Lung (tissue), 12 donors: ENCODE data around the gene EXD2. TPM values are rescaled to one million over a fixed set of nuclear protein-coding genes. Genes with fewer than 3 reads are reported as not detected.

Source experiments
- ATAC-seq: fragments of 200-7000 bp; cut with Tn5 transposase; one replicate; pipeline ENCODE4 v1.9.1; 2020; ENCODE audit warnings: moderate number of reproducible peaks; ENCODE audit not compliant: insufficient read depth, low FRiP score
- DNase-seq, 3 donors: peaks; one replicate each; pipeline ENCODE4 v3.0.0-alpha.2; 2013 to 2017
- H3K27ac ChIP-seq, 2 donors: one replicate each; pipeline ENCODE4 v1.5.1; 2013; ENCODE audit warnings: mild to moderate bottlenecking in 2 of 2, moderate library complexity in 2 of 2, control low read depth in 1 of 2, inconsistent platforms in 1 of 2, low read depth in 1 of 2, low read length in 1 of 2
- H3K27me3 ChIP-seq, 3 donors: one replicate each; pipeline ENCODE4 v1.5.1; 2013; ENCODE audit warnings: low read length in 2 of 3; ENCODE audit not compliant: control insufficient read depth in 3 of 3, insufficient read depth in 3 of 3
- H3K36me3 ChIP-seq, 4 donors: one replicate each; pipeline ENCODE4 v1.5.1; 2013; ENCODE audit warnings: low read length in 4 of 4, mild to moderate bottlenecking in 1 of 4, moderate library complexity in 1 of 4; ENCODE audit not compliant: control insufficient read depth in 4 of 4, insufficient read depth in 4 of 4
- H3K4me1 ChIP-seq, 5 donors: one replicate each; pipeline ENCODE4 v1.5.1; 2013; ENCODE audit warnings: low read length in 5 of 5, mild to moderate bottlenecking in 2 of 5, moderate library complexity in 1 of 5; ENCODE audit not compliant: control insufficient read depth in 5 of 5, insufficient read depth in 5 of 5
- H3K4me3 ChIP-seq: one replicate; pipeline ENCODE4 v1.5.1; 2013; ENCODE audit warnings: mild to moderate bottlenecking, control low read depth, moderate library complexity
- H3K9ac ChIP-seq, 2 donors: one replicate each; pipeline ENCODE4 v1.5.1; 2013; ENCODE audit warnings: low read length in 2 of 2, control low read depth in 1 of 2; ENCODE audit not compliant: insufficient read depth in 1 of 2
- H3K9me3 ChIP-seq, 4 donors: one replicate each; pipeline ENCODE4 v1.5.1; 2013; ENCODE audit warnings: low read length in 3 of 4, mild to moderate bottlenecking in 1 of 4, moderate library complexity in 1 of 4; ENCODE audit not compliant: control insufficient read depth in 4 of 4, insufficient read depth in 3 of 4
- CTCF ChIP-seq: IDR thresholded peaks from 2 replicates; pipeline ENCODE4 v1.5.1; 2012; ENCODE audit warnings: mild to moderate bottlenecking; ENCODE audit errors: control extremely low read depth, extremely low read depth
- WGBS, 2 donors: extraction: QIAGEN DNeasy Blood & Tissue Kit; methylation state at CpG; one replicate each; pipeline ENCODE4 v1.1.7; 2013; 5-methylcytosine and 5-hydroxymethylcytosine counted together
- polyA plus RNA-seq, 2 donors: library from polyadenylated mRNA; stranded (reverse); fragments of 200-250 nt; gene quantifications; one replicate each; pipeline ENCODE4 v1.2.1, GENCODE V29; 2013
- total RNA-seq, 2 donors: library from RNA; depleted of rRNA in 1 of 2; stranded (reverse); fragments of >200 nt in 1 of 2; gene quantifications; one replicate each; pipeline ENCODE4 v1.2.1, GENCODE V29; 2014 to 2021
- donor health status: control.
- donor health status: control.
- donor health status: Bipolar disorder and iron deficiency.
- donor health status: healthy.
- donor health status: DM: yes; HTN: yes; CAD: no.

EXD2 gene
- total and polyA plus RNA-seq, 4 donors = 9.0 to 25.7 (median 14.8) TPM

- 93 to 96% methylated on average over 9 of the region's 9 CpGs for WGBS, 2 donors
- no peak for ATAC-seq
- no peak for DNase-seq
- Histone ChIP-seq H3K36me3 (no peaks in the 10 kb centered on the region), H3K9ac (no peak overlapping the region), H3K4me1 (peaks cover 0 to under 1% (median 0%) of the 10 kb centered on the region in 5 donors), H3K27me3 (no peaks in the 10 kb centered on the region), H3K9me3 (no peaks in the 10 kb centered on the region), H3K4me3 (no peak overlapping the region), H3K27ac (no peak overlapping the region)
- no peak for TF ChIP-seq CTCF
These were observed 89.5 kb downstream of the EXD2 start for GRCh38 chr14:69280746-69281291.

DNA sequence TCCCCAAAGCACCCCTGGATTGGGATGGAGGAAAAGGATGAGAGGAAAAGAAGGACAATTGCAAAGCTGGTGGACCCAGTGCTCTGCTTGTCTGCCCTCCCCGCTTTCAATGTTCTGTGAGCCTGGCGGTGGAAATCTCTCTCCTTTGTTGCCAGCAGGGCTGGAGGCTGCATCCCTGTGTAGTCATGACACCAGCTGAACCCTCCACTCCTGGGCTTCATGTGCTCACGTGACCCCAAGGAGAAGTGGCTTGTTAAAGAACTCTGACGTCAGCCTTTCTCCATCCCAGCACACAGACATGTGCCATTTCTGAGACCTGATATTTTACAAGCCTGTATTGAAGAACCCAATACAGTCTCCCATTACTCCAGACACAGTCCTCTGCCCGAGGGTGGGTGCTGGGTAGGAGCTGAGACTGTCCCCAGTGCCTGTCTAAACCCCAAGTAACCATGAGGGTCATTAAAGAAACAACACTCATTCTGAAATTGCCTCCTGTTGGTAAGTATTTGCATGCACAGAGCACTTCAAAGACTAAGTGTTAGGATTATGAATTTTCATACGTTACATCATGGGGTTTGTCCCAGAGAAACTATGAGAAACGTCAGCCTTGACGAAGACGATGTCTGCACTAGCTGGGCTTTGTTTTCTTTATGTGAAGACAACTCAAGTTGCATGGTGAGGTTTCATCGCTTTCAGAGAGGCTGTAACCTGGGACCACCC, 90.3 kb downstream of the EXD2 start:
- H3K27ac ChIP-seq = no peak overlapping the region
- 57 to 76% methylated on average over 10 of the region's 10 CpGs for WGBS, 2 donors
- TF ChIP-seq CTCF = no peak
- DNase-seq (peak; percentile 34 to 54 (median 53)), ATAC-seq (peak; percentile 41)
- no peaks in the 10 kb centered on the region for H3K36me3 ChIP-seq
- H3K27me3 ChIP-seq = no peaks in the 10 kb centered on the region
- H3K4me3 ChIP-seq = no peak overlapping the region
- no peaks in the 10 kb centered on the region for H3K4me1 ChIP-seq
- H3K9me3 ChIP-seq = no peaks in the 10 kb centered on the region
- no peak overlapping the region for H3K9ac ChIP-seq

DNA sequence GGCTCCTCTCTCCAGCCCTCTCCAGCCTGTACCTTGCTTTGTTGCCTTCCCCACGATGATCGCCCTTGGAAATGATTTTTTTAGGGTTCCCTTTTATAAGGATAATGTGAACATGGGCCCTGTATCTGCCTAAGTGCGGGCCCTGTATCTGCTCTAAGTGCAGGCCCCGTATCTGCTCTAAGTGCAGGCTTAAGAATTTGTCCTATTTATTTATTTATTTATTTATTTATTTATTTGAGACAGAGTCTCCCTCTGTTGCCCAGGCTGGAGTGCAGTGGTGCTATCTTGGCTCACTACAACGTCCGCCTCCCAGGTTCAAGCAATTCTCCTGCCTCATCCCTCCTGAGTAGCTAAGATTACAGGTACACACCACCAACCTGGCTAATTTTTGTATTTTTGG, 91.2 kb downstream of the EXD2 start:
- Histone ChIP-seq H3K4me1 (peaks cover 0 to under 1% (median 0%) of the 10 kb centered on the region in 5 donors), H3K27ac (no peak overlapping the region), H3K9me3 (no peaks in the 10 kb centered on the region), H3K4me3 (no peak overlapping the region), H3K9ac (no peak overlapping the region), H3K36me3 (no peaks in the 10 kb centered on the region), H3K27me3 (no peaks in the 10 kb centered on the region)
- DNase-seq = no peak
- 97% methylated on average over 6 of the region's 6 CpGs for WGBS, 2 donors
- TF ChIP-seq CTCF = no peak
- ATAC-seq = no peak
